A549 (cell line): ENCODE measurements around the gene UNC5B.

ENCODE experiments used
- BHLHE40 ChIP-seq: IDR thresholded peaks from 2 replicates; pipeline ENCODE4 v1.6.1; 2012; ENCODE audit warnings: low read depth, low read length, inconsistent platforms
- CEBPB ChIP-seq, 2 experiments: fragments of >200 bp in 1 of 2; sonication (Bioruptor Twin) in 1 of 2; formaldehyde crosslinking in 1 of 2; IDR thresholded peaks; 2 replicates each; pipeline ENCODE4 v1.6.1; 2012 to 2016
- CTCF ChIP-seq: fragments of >200 bp; sonication (Bioruptor Twin); formaldehyde crosslinking; IDR thresholded peaks from 3 replicates; pipeline ENCODE4 v1.5.1; 2016
- POLR2A ChIP-seq: IDR thresholded peaks from 2 replicates; pipeline ENCODE4 v1.6.1; 2012; ENCODE audit warnings: mild to moderate bottlenecking, low read length
- RAD21 ChIP-seq, 2 experiments: fragments of >200 bp in 1 of 2; sonication (Bioruptor Twin) in 1 of 2; formaldehyde crosslinking in 1 of 2; IDR thresholded peaks in 1 of 2; conservative IDR thresholded peaks in 1 of 2; 2 replicates in 1 of 2; 3 replicates in 1 of 2; pipeline ENCODE4 v1.6.1; 2012 to 2018; ENCODE audit warnings: inconsistent platforms in 1 of 2

- TF ChIP-seq POLR2A: no peak
- no peak for TF ChIP-seq CTCF
- TF ChIP-seq BHLHE40: no peak
- TF ChIP-seq CEBPB (IDR thresholded peaks at IDR 0.05): no peak
- TF ChIP-seq RAD21 (conservative IDR thresholded peaks at IDR 0.05 in 1 of 2, IDR thresholded peaks at IDR 0.05 in 1 of 2): no peak
Observed at GRCh38 chr10:71285986-71286385, 73.6 kb downstream of the UNC5B start.
